ENCODE results near the gene IKZF2. TPM values are rescaled to one million over a fixed set of nuclear protein-coding genes. Genes with fewer than 3 reads are reported as not detected.

The IKZF2 gene
- total RNA-seq, 4 donors from 2014 or later: 11.2 to 18.0 (median 12.9) TPM

- peak; percentile 46 for ATAC-seq (ENCODE audit: low FRiP score)
Measured at GRCh38 chr2:212958757-212959295, 192.6 kb downstream of the IKZF2 start.

GRCh38 chr2:212958133-212958532 lies 193.3 kb downstream of the IKZF2 start:
- no peak for DNase-seq (ENCODE audit: low spot score)
- no peak for TF ChIP-seq CTCF (IDR thresholded peaks at IDR 0.05)
- no peak for ATAC-seq (ENCODE audit: low FRiP score)

More at GRCh38 chr2:212958757-212959295, 192.6 kb downstream of the IKZF2 start:
- TF ChIP-seq CTCF (IDR thresholded peaks at IDR 0.05): no peak
- no peak for DNase-seq (ENCODE audit: low spot score)

DNA sequence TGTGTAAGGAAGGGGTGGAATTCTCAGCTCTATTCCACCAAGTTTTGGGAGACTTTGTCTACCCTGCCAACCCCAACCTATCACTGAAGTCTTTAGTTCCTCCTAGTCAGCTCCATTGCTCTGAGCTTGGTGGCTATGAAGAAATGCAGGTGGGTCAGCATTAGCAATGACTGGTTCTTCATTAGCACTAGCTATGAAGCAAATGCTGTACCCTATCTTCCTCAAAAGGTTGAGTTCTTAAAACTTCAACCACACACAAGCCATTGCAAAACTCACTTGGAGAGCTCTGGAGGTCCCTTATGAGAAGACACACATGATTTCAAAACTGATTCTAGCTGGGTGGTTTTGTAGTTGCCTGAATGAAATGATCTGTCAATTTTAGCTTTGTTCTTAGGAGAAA lies 193.8 kb downstream of the IKZF2 start:
- no peak for TF ChIP-seq CTCF (IDR thresholded peaks at IDR 0.05)
- ATAC-seq (ENCODE audit: low FRiP score): no peak
- DNase-seq (ENCODE audit: low spot score): no peak

GRCh38 chr2:212956665-212957607 lies 194.5 kb downstream of the IKZF2 start:
- no peak for ATAC-seq (ENCODE audit: low FRiP score)
- DNase-seq (ENCODE audit: low spot score): no peak
- TF ChIP-seq CTCF (IDR thresholded peaks at IDR 0.05): no peak

DNA sequence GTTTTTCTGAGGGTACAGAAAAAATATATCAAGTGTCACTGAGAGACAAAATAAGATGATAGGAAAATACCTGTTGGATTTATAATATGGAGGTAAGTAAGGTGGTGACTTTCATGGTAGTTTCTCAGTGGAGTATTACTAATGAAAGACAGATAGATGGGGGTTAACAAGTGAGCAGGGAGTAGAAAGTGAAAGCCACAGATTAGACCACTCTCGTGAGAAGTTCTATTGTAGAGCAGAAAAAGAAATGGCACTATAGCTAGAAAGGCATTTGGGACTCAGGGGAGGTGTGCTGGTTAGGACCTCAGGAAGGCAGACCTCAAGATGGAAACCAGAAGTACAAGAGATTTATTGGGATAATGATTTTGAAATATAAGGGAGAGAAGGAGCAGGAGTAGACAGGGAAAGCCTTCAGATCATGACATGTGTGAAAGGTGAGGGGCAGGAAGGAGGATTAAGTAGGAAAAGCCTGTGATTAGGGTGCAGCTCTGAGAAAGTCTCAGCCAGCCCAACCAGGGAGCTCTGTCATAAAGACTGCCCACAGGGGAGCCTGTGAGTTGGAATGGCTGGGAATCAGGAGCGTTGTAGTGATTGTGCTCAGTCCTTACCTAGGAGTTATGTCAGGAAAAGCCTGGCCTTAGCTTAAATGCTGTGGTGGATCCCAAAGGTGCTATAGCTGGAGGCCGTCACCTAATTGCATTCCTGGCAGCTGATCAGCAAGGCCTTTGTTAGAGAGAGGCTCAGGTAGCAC lies 198.1 kb downstream of the IKZF2 start:
- no peak for TF ChIP-seq CTCF (IDR thresholded peaks at IDR 0.05)
- DNase-seq (ENCODE audit: low spot score): no peak
- ATAC-seq (ENCODE audit: low FRiP score): no peak

DNA sequence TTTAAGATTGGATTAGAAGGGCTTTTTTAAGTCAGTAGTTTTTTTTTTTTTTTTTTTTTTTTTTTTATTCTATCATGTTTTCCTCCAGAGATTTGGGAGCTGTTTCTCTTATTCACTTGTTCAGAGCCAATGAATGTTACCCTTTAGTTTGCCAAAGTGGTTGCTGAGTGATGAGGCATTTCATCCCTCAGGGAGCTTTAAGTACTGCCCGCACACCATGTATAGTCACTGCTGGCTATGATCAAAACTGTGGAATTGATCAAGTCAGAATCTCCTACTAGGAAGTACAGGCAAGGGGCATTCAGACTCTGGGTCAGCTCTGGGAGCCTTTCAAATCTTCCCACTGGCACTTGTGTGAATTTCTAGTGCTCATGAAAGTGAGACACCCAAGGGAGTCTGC lies 201.6 kb downstream of the IKZF2 start:
- ATAC-seq (ENCODE audit: low FRiP score): no peak
- TF ChIP-seq CTCF (IDR thresholded peaks at IDR 0.05): no peak
- no peak for DNase-seq (ENCODE audit: low spot score)

Other genes with a start within 250 kb of the IKZF2 start
- 10 to 100 TPM; 11.1 to 29.5 (median 13.3) TPM for gene SPAG16, start 132.9 kb upstream of the IKZF2 start, total RNA-seq